Heart left ventricle (tissue), 16 donors: ENCODE measurements around the gene RCE1. TPM values are rescaled to one million over a fixed set of nuclear protein-coding genes. Genes with fewer than 3 reads are reported as not detected.
"Not testable (repeated sequence)": the region's sequence is repeated elsewhere in the genome, so short reads cannot be mapped to it uniquely, and the experiment has no call there.

Experiments used
- ATAC-seq, 4 donors: fragments of 200-7000 bp; cut with Tn5 transposase; one replicate each; pipeline ENCODE4 v1.9.1; 2020 to 2022; ENCODE audit warnings: moderate library complexity in 4 of 4, mild to moderate bottlenecking in 3 of 4, moderate number of reproducible peaks in 1 of 4
- DNase-seq, 5 donors: peaks; one replicate each; pipeline ENCODE4 v3.0.0-alpha.2; 2020
- H3K27ac ChIP-seq, 12 donors: fragments of 200-600 bp; sonication (generic) in 4 of 12; one replicate each; pipeline versions ENCODE4 v1.5.0 to v1.8.0; 2016 to 2022; ENCODE audit warnings: mild to moderate bottlenecking in 2 of 12
- H3K27me3 ChIP-seq, 9 donors: fragments of 200-600 bp; sonication (generic) in 2 of 9; one replicate each; pipeline versions ENCODE4 v1.5.1 to v1.8.0; 2016 to 2022; ENCODE audit warnings: mild to moderate bottlenecking in 3 of 9
- H3K36me3 ChIP-seq, 9 donors: fragments of 200-600 bp; sonication (generic) in 2 of 9; one replicate each; pipeline versions ENCODE4 v1.5.0 to v1.8.0; 2018 to 2022; ENCODE audit warnings: mild to moderate bottlenecking in 2 of 9
- H3K4me1 ChIP-seq, 12 donors: fragments of 200-600 bp; sonication (generic) in 4 of 12; one replicate each; pipeline versions ENCODE4 v1.5.0 to v1.8.0; 2016 to 2022; ENCODE audit warnings: mild to moderate bottlenecking in 3 of 12
- H3K4me3 ChIP-seq, 12 donors: fragments of 200-600 bp; sonication (generic) in 4 of 12; one replicate each; pipeline versions ENCODE4 v1.5.0 to v1.8.0; 2017 to 2022; ENCODE audit warnings: mild to moderate bottlenecking in 9 of 12, moderate library complexity in 4 of 12
- H3K9me3 ChIP-seq, 12 donors: fragments of 200-600 bp; sonication (generic) in 4 of 12; one replicate each; pipeline versions ENCODE4 v1.5.0 to v1.8.0; 2016 to 2022; ENCODE audit warnings: mild to moderate bottlenecking in 1 of 12
- CTCF ChIP-seq, 12 donors: fragments of 200-600 bp; sonication (generic) in 4 of 12; IDR thresholded peaks; one replicate each; pipeline versions ENCODE4 v1.5.0 to v1.8.0; 2018 to 2022; ENCODE audit warnings: antibody characterized with exemption in 12 of 12, mild to moderate bottlenecking in 5 of 12
- POLR2A ChIP-seq, 2 donors: fragments of 450-650 bp; IDR thresholded peaks; one replicate each; pipeline ENCODE4 v1.6.1; 2017; ENCODE audit warnings: antibody characterized with exemption in 2 of 2, mild to moderate bottlenecking in 2 of 2, moderate library complexity in 2 of 2
- WGBS, 4 donors: extraction: QIAGEN DNeasy Blood & Tissue Kit in 2 of 4; methylation state at CpG; one replicate each; pipeline versions ENCODE4 v1.1.5 to v1.1.7; 2013 to 2018; 5-methylcytosine and 5-hydroxymethylcytosine counted together
- intact Hi-C, 10 donors: fragments of 100-400 bp; cut with DNase I; formaldehyde crosslinking; loops; one replicate each; pipeline versions ENCODE4 v1.11.1 to v1.14.2; 2022
- polyA plus RNA-seq, 2 donors: library from polyadenylated mRNA; stranded (reverse); fragments of 200-250 nt; gene quantifications; one replicate each; pipeline ENCODE4 v1.2.3, GENCODE V29; 2013
- total RNA-seq, 9 donors: library from RNA; depleted of rRNA in 2 of 9; stranded (reverse); fragments of >200 nt in 2 of 9; fragmentation: NEBNext Ultra II Directional in 3 of 9; extraction: Animal tissue kit (Norgen Biotek cat#: 25700) in 3 of 9; gene quantifications; one replicate each; pipeline versions ENCODE4 v1.1.0 to v1.2.4, GENCODE V29; 2016 to 2023
- donor health status: ischemic (EF 13 %, LVEDD 7.1; RV severe dilation, severe dysfunction).
- donor health status: healthy with polysubstance abuse.
- donor health status: DM: no; HTN: yes; CAD: no.
- donor health status: DM: no; HTN: no; CAD: no.
- donor health status: ischemic (EF 25% LVEDD 6.9; RV normal size, moderate dysfunction).
- donor health status: ischemic (EF 25% LVEDD 5.7; RV mildly dilated, moderate dysfunction).
- donor health status: healthy.
- donor health status: DM: yes; HTN: yes; CAD: no.
- donor health status: ischemic (EF 35%, LVEDD 5.7; RV mildly dilated, moderate dysfunction).
- donor health status: nonischemic (EF 11% LVEDD 7.7; RV severe dilation, severe dysfunction).
- donor health status: DM: yes; HTN: yes; CAD: no.
- donor health status: PGD.
- donor health status: ischemic (EF 29% LVEDD 5.4; RV normal size, mild dysfunction).
- donor health status: nonischemic (EF 23%, LVEDD 6.1; RV moderate dilation, normal function).

Gene RCE1
- total and polyA plus RNA-seq, 11 donors = 2.1 to 9.5 (median 5.0) TPM

- intact Hi-C loops = no loop called here
- 71 to 86% (median 79%) methylated on average over 3 of the region's 3 CpGs for WGBS, 4 donors
- Histone ChIP-seq H3K27ac (no peak overlapping the region), H3K4me1 (no peaks in the 10 kb centered on the region), H3K4me3 (no peak overlapping the region), H3K9me3 (no peaks in the 10 kb centered on the region), H3K27me3 (no peaks in the 10 kb centered on the region), H3K36me3 (peaks cover 0 to 20% (median 0%) of the 10 kb centered on the region in 9 donors)
- TF ChIP-seq CTCF (IDR thresholded peaks at IDR 0.05) = no peak
- no peak for TF ChIP-seq POLR2A (IDR thresholded peaks at IDR 0.05)
- no peak for DNase-seq
- ATAC-seq = no peak
Observed at GRCh38 chr11:66820381-66820780, 22.9 kb upstream of the RCE1 start.

DNA sequence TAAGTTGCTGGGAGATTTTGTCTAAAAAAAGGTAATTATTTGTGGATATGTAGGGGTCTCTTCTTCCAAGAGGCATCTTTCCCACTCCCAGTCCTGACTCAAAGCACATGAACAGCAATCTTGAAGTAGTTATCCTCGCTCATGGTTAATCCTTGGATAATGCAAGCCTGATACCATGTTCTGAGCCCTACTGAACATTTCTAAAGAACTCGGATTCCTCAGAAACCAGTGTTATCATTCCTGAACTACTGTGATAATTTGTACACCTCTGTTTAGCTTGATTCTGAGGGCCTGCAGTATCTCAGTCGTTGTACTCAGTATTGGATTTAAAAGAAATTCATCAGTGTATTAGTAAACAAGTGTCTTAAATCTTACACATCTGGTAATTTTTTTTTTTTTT is 22.3 kb upstream of the RCE1 start:
- Histone ChIP-seq H3K4me3 (no peak overlapping the region), H3K27ac (no peak overlapping the region), H3K4me1 (no peaks in the 10 kb centered on the region), H3K27me3 (no peaks in the 10 kb centered on the region), H3K36me3 (peaks cover 0 to 19% (median 0%) of the 10 kb centered on the region in 9 donors), H3K9me3 (no peaks in the 10 kb centered on the region)
- intact Hi-C loops = no loop called here
- DNase-seq = no peak
- no peak for ATAC-seq
- TF ChIP-seq CTCF (IDR thresholded peaks at IDR 0.05) (no peak), POLR2A (IDR thresholded peaks at IDR 0.05) (no peak)
- 74 to 81% (median 78%) methylated on average over 3 of the region's 3 CpGs for WGBS, 4 donors

GRCh38 chr11:66823700-66824099 is 19.5 kb upstream of the RCE1 start:
- Histone ChIP-seq H3K27me3 (no peaks in the 10 kb centered on the region), H3K36me3 (peaks cover 0 to 22% (median 0%) of the 10 kb centered on the region in 9 donors), H3K4me1 (no peaks in the 10 kb centered on the region), H3K9me3 (no peaks in the 10 kb centered on the region), H3K4me3 (no peak overlapping the region), H3K27ac (no peak overlapping the region)
- WGBS, 4 donors = 96 to 99% (median 97%) methylated on average over 4 of the region's 4 CpGs
- no peak for ATAC-seq
- TF ChIP-seq POLR2A (IDR thresholded peaks at IDR 0.05) (no peak), CTCF (IDR thresholded peaks at IDR 0.05) (no peak)
- intact Hi-C loops = no loop called here
- no peak for DNase-seq

- DNase-seq, H3K4me1 ChIP-seq, ATAC-seq, H3K27me3 ChIP-seq, H3K4me3 ChIP-seq, H3K9me3 ChIP-seq, intact Hi-C loops, H3K27ac ChIP-seq: not testable (repeated sequence)
- 95 to 98% (median 97%) methylated on average over 3 to 4 of the region's 4 CpGs for WGBS, 4 donors
- peaks cover 0 to 25% (median 0%) of the 10 kb centered on the region in 9 donors for H3K36me3 ChIP-seq
Observed at GRCh38 chr11:66824573-66824972, 18.7 kb upstream of the RCE1 start.

- Histone ChIP-seq H3K36me3 (peaks cover 0 to 20% (median 3%) of the 10 kb centered on the region in 9 donors), H3K27ac (peak overlapping the region in 1 of 12 donors; percentile 3), H3K27me3 (no peaks in the 10 kb centered on the region), H3K4me1 (peaks cover 0 to 7% (median 0%) of the 10 kb centered on the region in 12 donors), H3K9me3 (no peaks in the 10 kb centered on the region), H3K4me3 (no peak overlapping the region)
- 62 to 68% (median 63%) methylated on average over 4 of the region's 4 CpGs for WGBS, 4 donors
- intact Hi-C loops = loop anchor here (1.0 to 10.0 kb wide), 10 partner anchors 139 to 430 kb away; partner anchors contain the start of gene CTSF (in 1 of the 10)
- no peak for DNase-seq
- ATAC-seq = no peak
- no peak for TF ChIP-seq POLR2A (IDR thresholded peaks at IDR 0.05)
- peak in 4 of 12 donors; percentile 2 to 14 (median 6) for TF ChIP-seq CTCF (IDR thresholded peaks at IDR 0.05)
Observed at GRCh38 chr11:66834539-66834845, 8.7 kb upstream of the RCE1 start.
